H9 (cell line): ENCODE measurements around the gene ABCC2. TPM values are rescaled to one million over a fixed set of nuclear protein-coding genes. Genes with fewer than 3 reads are reported as not detected.

Source experiments
- DNase-seq: peaks from one replicate; pipeline ENCODE4 v3.0.0-alpha.2; 2017
- H2AFZ ChIP-seq: one replicate; pipeline ENCODE4 v1.6.1; 2013; ENCODE audit warnings: mild to moderate bottlenecking, low read length, control low read depth, moderate library complexity
- H2AK5ac ChIP-seq: 2 replicates; pipeline ENCODE4 v1.6.1; 2013; ENCODE audit warnings: low read length, control low read depth, mixed read lengths; ENCODE audit not compliant: insufficient read length
- H2BK120ac ChIP-seq: one replicate; pipeline ENCODE4 v1.6.1; 2013; ENCODE audit warnings: low read depth, mild to moderate bottlenecking, low read length, control low read depth, inconsistent platforms; ENCODE audit not compliant: poor library complexity, severe bottlenecking
- H2BK12ac ChIP-seq: 2 replicates; pipeline ENCODE4 v1.6.1; 2013; ENCODE audit warnings: low read length, control low read depth, mixed read lengths, low read depth; ENCODE audit not compliant: insufficient read length
- H2BK15ac ChIP-seq: 2 replicates; pipeline ENCODE4 v1.6.1; 2013; ENCODE audit warnings: low read depth, low read length, control low read depth
- H2BK20ac ChIP-seq: one replicate; pipeline ENCODE4 v1.6.1; 2013; ENCODE audit warnings: low read depth, mild to moderate bottlenecking, low read length, control low read depth, inconsistent platforms; ENCODE audit not compliant: poor library complexity, severe bottlenecking
- H2BK5ac ChIP-seq: 2 replicates; pipeline ENCODE4 v1.6.1; 2013; ENCODE audit warnings: low read length, control low read depth, mixed read lengths; ENCODE audit not compliant: insufficient read length
- H3K14ac ChIP-seq: 2 replicates; pipeline ENCODE4 v1.6.1; 2013; ENCODE audit warnings: low read length, control low read depth; ENCODE audit not compliant: insufficient read depth
- H3K18ac ChIP-seq: 2 replicates; pipeline ENCODE4 v1.6.1; 2013; ENCODE audit warnings: low read depth, mild to moderate bottlenecking, mixed read lengths, low read length, control low read depth; ENCODE audit not compliant: insufficient read length
- H3K23ac ChIP-seq: 2 replicates; pipeline ENCODE4 v1.6.1; 2013; ENCODE audit warnings: low read length, control low read depth, mixed read lengths, low read depth; ENCODE audit not compliant: insufficient read length
- H3K23me2 ChIP-seq: 2 replicates; pipeline ENCODE4 v1.6.1; 2013; ENCODE audit warnings: low read depth, mild to moderate bottlenecking, mixed read lengths, low read length, control low read depth; ENCODE audit not compliant: insufficient read length, poor library complexity, severe bottlenecking
- H3K27ac ChIP-seq: 2 replicates; pipeline ENCODE4 v1.5.1; 2013; ENCODE audit warnings: low read length, control low read depth, mixed read lengths, low read depth; ENCODE audit not compliant: insufficient read length
- H3K27me3 ChIP-seq: 2 replicates; pipeline ENCODE4 v1.6.1; 2013; ENCODE audit warnings: low read length, control low read depth, inconsistent platforms; ENCODE audit not compliant: insufficient read depth
- H3K4ac ChIP-seq: 2 replicates; pipeline ENCODE4 v1.6.1; 2013; ENCODE audit warnings: low read depth, mild to moderate bottlenecking, control low read depth, inconsistent platforms, low read length, moderate library complexity
- H3K4me1 ChIP-seq: 2 replicates; pipeline ENCODE4 v1.6.1; 2013; ENCODE audit warnings: low read length, control low read depth, inconsistent platforms; ENCODE audit not compliant: insufficient read depth
- H3K4me2 ChIP-seq: 2 replicates; pipeline ENCODE4 v1.6.1; 2013; ENCODE audit warnings: low read length, control low read depth, mixed read lengths; ENCODE audit not compliant: insufficient read length, insufficient read depth
- H3K56ac ChIP-seq: 2 replicates; pipeline ENCODE4 v1.6.1; 2013; ENCODE audit warnings: low read depth, mild to moderate bottlenecking, mixed read lengths, low read length, control low read depth; ENCODE audit not compliant: insufficient read length
- H3K79me1 ChIP-seq: 2 replicates; pipeline ENCODE4 v1.6.1; 2013; ENCODE audit warnings: low read depth, mild to moderate bottlenecking, moderate library complexity, low read length, control low read depth, inconsistent platforms; ENCODE audit not compliant: insufficient read depth, poor library complexity, severe bottlenecking
- H3K79me2 ChIP-seq: 2 replicates; pipeline ENCODE4 v1.6.1; 2013; ENCODE audit warnings: low read length, control low read depth, inconsistent platforms; ENCODE audit not compliant: insufficient read depth
- H3K9ac ChIP-seq: 2 replicates; pipeline ENCODE4 v1.6.1; 2013; ENCODE audit warnings: low read length, control low read depth, mixed read lengths; ENCODE audit not compliant: insufficient read length; ENCODE audit errors: extremely low read depth
- H3K9me3 ChIP-seq: one replicate; pipeline ENCODE4 v1.6.1; 2013; ENCODE audit warnings: low read depth, low read length, inconsistent platforms; ENCODE audit not compliant: control insufficient read depth
- H3T11ph ChIP-seq: one replicate; pipeline ENCODE4 v1.6.1; 2013; ENCODE audit warnings: mild to moderate bottlenecking, low read length, control low read depth, inconsistent platforms
- H4K20me1 ChIP-seq: one replicate; pipeline ENCODE4 v1.6.1; 2013; ENCODE audit not compliant: control insufficient read depth, insufficient read length, insufficient read depth
- H4K5ac ChIP-seq: 2 replicates; pipeline ENCODE4 v1.6.1; 2013; ENCODE audit warnings: low read depth, mild to moderate bottlenecking, mixed read lengths, low read length, control low read depth; ENCODE audit not compliant: insufficient read length
- H4K8ac ChIP-seq: replicated peaks from 2 replicates; pipeline ENCODE4 v1.6.1; 2013; ENCODE audit warnings: low read length, control low read depth, mixed read lengths, low read depth; ENCODE audit not compliant: insufficient read length
- H4K91ac ChIP-seq: 2 replicates; pipeline ENCODE4 v1.6.1; 2013; ENCODE audit warnings: low read depth, mild to moderate bottlenecking, moderate library complexity, mixed read lengths, low read length, control low read depth; ENCODE audit not compliant: insufficient read length
- H3K27ac Mint-ChIP-seq, 3 experiments: 2 replicates in 2 of 3; 3 replicates in 1 of 3; pipeline ENCODE4 v1.8.0; 2020 to 2021; ENCODE audit warnings: mixed read lengths in 3 of 3, mild to moderate bottlenecking in 1 of 3, moderate library complexity in 1 of 3
- H3K27me3 Mint-ChIP-seq: 2 replicates; pipeline ENCODE4 v1.8.0; 2021; ENCODE audit warnings: low read depth, mild to moderate bottlenecking, moderate library complexity, mixed read lengths
- H3K36me3 Mint-ChIP-seq, 3 experiments: 2 replicates in 2 of 3; 3 replicates in 1 of 3; pipeline ENCODE4 v1.8.0; 2020 to 2021; ENCODE audit warnings: low read depth in 3 of 3, mixed read lengths in 3 of 3; ENCODE audit not compliant: insufficient read depth in 1 of 3
- H3K4me1 Mint-ChIP-seq, 2 experiments: 2 replicates each; pipeline ENCODE4 v1.8.0; 2020; ENCODE audit warnings: mixed read lengths in 2 of 2
- H3K4me3 Mint-ChIP-seq, 2 experiments: 2 replicates in 1 of 2; 3 replicates in 1 of 2; pipeline ENCODE4 v1.8.0; 2020 to 2021; ENCODE audit warnings: mild to moderate bottlenecking in 2 of 2, mixed read lengths in 2 of 2, moderate library complexity in 1 of 2
- H3K9me3 Mint-ChIP-seq, 2 experiments: 2 replicates in 1 of 2; 3 replicates in 1 of 2; pipeline ENCODE4 v1.8.0; 2020; ENCODE audit warnings: mild to moderate bottlenecking in 2 of 2, mixed read lengths in 2 of 2, moderate library complexity in 1 of 2
- WGBS: extraction: QIAGEN DNeasy Blood & Tissue Kit; methylation state at CpG from one replicate; pipeline ENCODE4 v1.1.7; 2013; ENCODE audit warnings: missing lambda C conversion rate, low lambda C conversion rate, mixed read lengths; ENCODE audit not compliant: insufficient read length; ENCODE audit errors: extremely low coverage; 5-methylcytosine and 5-hydroxymethylcytosine counted together
- total RNA-seq: library from RNA; stranded (reverse); gene quantifications from 2 replicates; pipeline ENCODE4 v1.2.1, GENCODE V29; 2021
- TF ChIP-seq, protein P1 (sequence below): fragments of 200-600 bp; sonication (generic); conservative IDR thresholded peaks from 3 replicates; pipeline ENCODE4 v1.8.0; 2021; ENCODE audit warnings: antibody characterized with exemption, mild to moderate bottlenecking

Gene ABCC2
- total RNA-seq, 1 experiment from 2014 or later: 0.68 TPM

DNA sequence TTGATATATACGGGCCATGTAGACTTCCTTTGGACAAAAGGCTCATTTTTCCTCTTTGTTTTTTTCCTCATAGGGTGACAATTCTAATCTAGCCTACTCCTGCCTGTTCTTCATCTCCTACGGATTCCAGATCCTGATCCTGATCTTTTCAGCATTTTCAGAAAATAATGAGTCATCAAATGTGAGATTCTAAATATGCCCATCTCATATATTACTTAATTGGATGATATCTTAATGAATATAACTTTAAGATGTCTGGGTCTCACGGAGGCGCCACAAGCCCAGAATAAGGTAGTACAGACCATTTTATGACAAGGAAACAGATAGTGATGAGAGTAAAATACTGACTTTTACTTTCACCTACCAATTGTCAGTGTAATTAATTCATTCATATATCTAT, 11.4 kb downstream of the ABCC2 start:
- Histone ChIP-seq H3K79me1 (no peaks in the 10 kb centered on the region), H4K20me1 (no peaks in the 10 kb centered on the region), H3K23ac (no peak overlapping the region), H4K8ac (no peak overlapping the region), H2AK5ac (no peak overlapping the region), H3K4ac (no peak overlapping the region), H4K91ac (no peak overlapping the region), H3K9ac (no peak overlapping the region), H2AFZ (no peak overlapping the region), H3K23me2 (no peaks in the 10 kb centered on the region), H2BK15ac (no peak overlapping the region), H3K14ac (no peak overlapping the region), H3K27ac (no peak overlapping the region), H3K27me3 (no peaks in the 10 kb centered on the region), H2BK5ac (no peak overlapping the region), H3K56ac (no peak overlapping the region), H3K4me2 (no peak overlapping the region), H2BK12ac (no peak overlapping the region), H2BK20ac (no peak overlapping the region), H3K9me3 (no peaks in the 10 kb centered on the region), H3K79me2 (no peaks in the 10 kb centered on the region), H4K5ac (no peak overlapping the region), H3T11ph (no peak overlapping the region), H3K4me1 (no peaks in the 10 kb centered on the region), H3K18ac (no peak overlapping the region), H2BK120ac (no peak overlapping the region)
- TF ChIP-seq, protein P1, sequence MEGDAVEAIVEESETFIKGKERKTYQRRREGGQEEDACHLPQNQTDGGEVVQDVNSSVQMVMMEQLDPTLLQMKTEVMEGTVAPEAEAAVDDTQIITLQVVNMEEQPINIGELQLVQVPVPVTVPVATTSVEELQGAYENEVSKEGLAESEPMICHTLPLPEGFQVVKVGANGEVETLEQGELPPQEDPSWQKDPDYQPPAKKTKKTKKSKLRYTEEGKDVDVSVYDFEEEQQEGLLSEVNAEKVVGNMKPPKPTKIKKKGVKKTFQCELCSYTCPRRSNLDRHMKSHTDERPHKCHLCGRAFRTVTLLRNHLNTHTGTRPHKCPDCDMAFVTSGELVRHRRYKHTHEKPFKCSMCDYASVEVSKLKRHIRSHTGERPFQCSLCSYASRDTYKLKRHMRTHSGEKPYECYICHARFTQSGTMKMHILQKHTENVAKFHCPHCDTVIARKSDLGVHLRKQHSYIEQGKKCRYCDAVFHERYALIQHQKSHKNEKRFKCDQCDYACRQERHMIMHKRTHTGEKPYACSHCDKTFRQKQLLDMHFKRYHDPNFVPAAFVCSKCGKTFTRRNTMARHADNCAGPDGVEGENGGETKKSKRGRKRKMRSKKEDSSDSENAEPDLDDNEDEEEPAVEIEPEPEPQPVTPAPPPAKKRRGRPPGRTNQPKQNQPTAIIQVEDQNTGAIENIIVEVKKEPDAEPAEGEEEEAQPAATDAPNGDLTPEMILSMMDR: no peak
- H3K27me3 Mint-ChIP-seq: peaks cover 9% of the 10 kb centered on the region; the same call in 1 of the 2 replicates
- no peaks in the 10 kb centered on the region for H3K4me1 Mint-ChIP-seq
- DNase-seq: no peak
- no peaks in the 10 kb centered on the region for H3K36me3 Mint-ChIP-seq
- H3K9me3 Mint-ChIP-seq: no peaks in the 10 kb centered on the region
- no CpG with 5 or more reads among the region's 4 CpGs for WGBS
- no peak overlapping the region for H3K27ac Mint-ChIP-seq
- H3K4me3 Mint-ChIP-seq: no peak overlapping the region
